ENCODE measurements around the gene TLE6. TPM values are rescaled to one million over a fixed set of nuclear protein-coding genes. Genes with fewer than 3 reads are reported as not detected.

TLE6 gene
- total and polyA plus RNA-seq, 2 of the 4 experiments (the other 2 are of a cell fraction), result under 0.01 to 0.17 TPM

DNA sequence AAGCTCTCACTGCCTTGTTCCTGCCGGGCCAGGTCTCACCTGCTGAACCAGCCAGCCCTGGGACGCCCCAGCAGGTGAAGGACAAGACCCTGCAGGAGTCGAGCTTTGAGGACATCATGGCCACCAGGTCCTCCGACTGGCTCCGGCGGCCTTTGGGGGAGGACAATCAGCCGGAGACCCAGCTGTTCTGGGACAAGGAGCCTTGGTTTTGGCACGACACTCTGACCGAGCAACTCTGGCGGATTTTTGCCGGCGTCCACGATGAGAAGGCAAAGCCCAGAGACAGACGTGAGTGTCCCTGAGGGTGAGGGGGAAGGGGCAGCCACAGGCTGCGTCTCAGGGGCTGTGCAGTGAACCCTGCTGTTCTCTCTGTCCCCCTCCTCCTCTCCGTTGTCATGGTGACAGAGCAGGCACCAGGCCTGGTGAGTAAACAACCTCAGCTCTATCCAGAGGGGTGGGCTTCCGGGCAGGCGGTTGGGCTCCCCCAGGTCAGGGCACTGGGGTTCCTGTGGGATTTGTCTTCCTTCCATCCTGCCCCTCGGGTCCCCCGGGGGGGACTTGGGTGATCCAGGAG, 9.7 kb downstream of the TLE6 start:
- POLR2A ChIA-PET (ENCODE audit: unreplicated experiment), result no interaction called here
- ATAC-seq (ENCODE audit: low read depth), result no peak
- Histone ChIP-seq H3K4ac (ENCODE audit: low read depth, low read length) (no peak overlapping the region), H3K36me3 (ENCODE audit: control insufficient read depth, insufficient read depth, low read length) (no peaks in the 10 kb centered on the region), H3K56ac (ENCODE audit: extremely low read depth, insufficient read depth, low read length) (no peak overlapping the region), H3K4me1 (ENCODE audit: control insufficient read depth, insufficient read depth, low read length) (peaks cover 8% of the 10 kb centered on the region; the same call in 1 of the 2 replicates), H3K9ac (ENCODE audit: low read depth, low read length) (no peak overlapping the region), H2BK20ac (ENCODE audit: low read depth, low read length) (no peak overlapping the region), H3K4me2 (ENCODE audit: low read depth, low read length) (no peak overlapping the region), H3K4me3 (ENCODE audit: insufficient read depth, low read depth, low read length) (no peak overlapping the region), H2AK5ac (ENCODE audit: low read depth, low read length) (no peak overlapping the region), H4K8ac (ENCODE audit: low read depth in 2 of 2, low read length in 2 of 2) (no peak overlapping the region), H4K91ac (ENCODE audit: insufficient read depth, low read depth, low read length) (no peak overlapping the region), H3K18ac (ENCODE audit: low read depth, low read length) (no peak overlapping the region), H3K9me1 (ENCODE audit: insufficient read depth, low read length) (no peaks in the 10 kb centered on the region), H3K27me3 (ENCODE audit: control insufficient read depth, insufficient read depth, low read length) (peaks cover 20% of the 10 kb centered on the region), H4K5ac (ENCODE audit: low read depth, low read length) (no peak overlapping the region), H3K9me3 (ENCODE audit: control insufficient read depth, insufficient read depth, low read length) (no peaks in the 10 kb centered on the region), H2AK9ac (replicated peaks; ENCODE audit: low read depth, low read length, poor library complexity) (no peak overlapping the region), H2AFZ (replicated peaks; ENCODE audit: low read length, poor library complexity) (peak overlapping the region; percentile 5), H3K14ac (replicated peaks; ENCODE audit: low read depth, low read length) (no peak overlapping the region), H2BK120ac (ENCODE audit: low read depth, low read length) (no peak overlapping the region), H3K23ac (ENCODE audit: low read depth, low read length) (no peak overlapping the region), H3K79me1 (ENCODE audit: low read depth in 1 of 2, low read length in 2 of 2) (no peaks in the 10 kb centered on the region), H2BK5ac (ENCODE audit: low read depth, low read length, poor library complexity, severe bottlenecking) (no peak overlapping the region), H4K20me1 (ENCODE audit: insufficient read depth, low read length) (no peaks in the 10 kb centered on the region), H3K27ac (ENCODE audit: insufficient read depth, low read length) (no peak overlapping the region), H2BK15ac (ENCODE audit: low read depth, low read length) (no peak overlapping the region)
- BruUV-seq (replicated peaks), result no TSS peak
- intact Hi-C loops (cut with micrococcal nuclease) (no loop called here), dilution Hi-C loops (cut with HindIII; ENCODE audit: low sequenced_read_pairs, unreplicated experiment) (no loop called here), in situ Hi-C loops (cut with MboI; ENCODE audit: low sequenced_read_pairs) (no loop called here)
- TF ChIP-seq POLR2A (IDR thresholded peaks at IDR 0.05; ENCODE audit: low read depth, low read length), result no peak
- TF ChIP-seq RAD21 (IDR thresholded peaks at IDR 0.05; ENCODE audit: low read length), result no peak
- no peak for TF ChIP-seq RCOR1 (IDR thresholded peaks at IDR 0.05; ENCODE audit: insufficient replicate concordance, low read length)
- TF ChIP-seq NFE2L2 (IDR thresholded peaks at IDR 0.05; ENCODE audit: low read depth, low read length), result no peak
- TF ChIP-seq MAZ (IDR thresholded peaks at IDR 0.05; ENCODE audit: borderline replicate concordance, low read depth, low read length), result no peak
- no peak for TF ChIP-seq RFX5 (IDR thresholded peaks at IDR 0.05; ENCODE audit: low read depth, low read length)
- TF ChIP-seq CEBPB (IDR thresholded peaks at IDR 0.05; ENCODE audit: low read depth, low read length), result no peak
- TF ChIP-seq SMC3 (IDR thresholded peaks at IDR 0.05; ENCODE audit: low read depth, low read length), result no peak
- TF ChIP-seq FOS (IDR thresholded peaks at IDR 0.05; ENCODE audit: low read depth, low read length), result no peak
- TF ChIP-seq CTCF (conservative IDR thresholded peaks at IDR 0.05; ENCODE audit: low read depth, low read length), result no peak
- TF ChIP-seq USF2 (IDR thresholded peaks at IDR 0.05; ENCODE audit: low read depth, low read length), result no peak
- 6% methylated on average over 7 of the region's 20 CpGs; no CpG with 5 or more reads in 1 of the 2 experiments for WGBS, 2 experiments (ENCODE audit: extremely low coverage in 2 of 2, insufficient read length in 1 of 2)
- DNase-seq, result no peak
- CTCF ChIA-PET, result interaction anchor here (0.9 kb wide), 1 partner anchor 9 kb away, joined by 4 read pairs; no protein-coding TSS in a partner anchor
